Breast epithelium (tissue), 4 donors: ENCODE measurements around the gene RPS14. TPM values are rescaled to one million over a fixed set of nuclear protein-coding genes. Genes with fewer than 3 reads are reported as not detected.
"Not testable (repeated sequence)": the region's sequence is repeated elsewhere in the genome, so short reads cannot be mapped to it uniquely, and the experiment has no call there.

ENCODE experiments used
- DNase-seq, 2 donors: peaks; one replicate each; pipeline ENCODE4 v3.0.0-alpha.2; 2019; ENCODE audit warnings: low spot score in 2 of 2
- H3K27ac ChIP-seq, 2 donors: fragments of 200-600 bp; sonication (generic) in 1 of 2; one replicate each; pipeline ENCODE4 v1.5.1; 2016 to 2019; ENCODE audit warnings: mild to moderate bottlenecking in 1 of 2
- H3K27me3 ChIP-seq, 2 donors: fragments of 200-600 bp; sonication (generic) in 1 of 2; one replicate each; pipeline versions ENCODE4 v1.5.1 to v1.6.0; 2017 to 2019; ENCODE audit warnings: control low read depth in 1 of 2, mild to moderate bottlenecking in 1 of 2
- H3K36me3 ChIP-seq: fragments of 200-600 bp; one replicate; pipeline ENCODE4 v1.5.1; 2019
- H3K4me1 ChIP-seq, 2 donors: fragments of 200-600 bp; sonication (generic); one replicate each; pipeline ENCODE4 v1.5.1; 2016 to 2019; ENCODE audit warnings: control low read depth in 1 of 2
- H3K4me3 ChIP-seq, 3 donors: fragments of 200-600 bp; sonication (generic); 1 replicate in 2 of 3; 2 replicates in 1 of 3; pipeline ENCODE4 v1.5.1; 2016 to 2019; ENCODE audit warnings: mild to moderate bottlenecking in 3 of 3, moderate library complexity in 2 of 3
- H3K9me3 ChIP-seq, 2 donors: fragments of 200-600 bp; sonication (generic) in 1 of 2; one replicate each; pipeline ENCODE4 v1.5.1; 2016 to 2019; ENCODE audit warnings: control low read depth in 1 of 2
- CTCF ChIP-seq, 3 donors: fragments of 450-650 bp; IDR thresholded peaks; one replicate each; pipeline ENCODE4 v1.5.1; 2016 to 2017; ENCODE audit warnings: antibody characterized with exemption in 3 of 3, mild to moderate bottlenecking in 3 of 3, moderate library complexity in 3 of 3
- POLR2A ChIP-seq: fragments of 450-650 bp; IDR thresholded peaks from one replicate; pipeline ENCODE4 v1.6.1; 2016; ENCODE audit warnings: antibody characterized with exemption, mild to moderate bottlenecking, moderate library complexity
- POLR2AphosphoS5 ChIP-seq, 3 donors: sonication (generic); formaldehyde crosslinking; IDR thresholded peaks; one replicate each; pipeline ENCODE4 v1.6.1; 2017; ENCODE audit warnings: antibody characterized with exemption in 3 of 3
- intact Hi-C: fragments of 100-400 bp; cut with DNase I; formaldehyde crosslinking; loops from one replicate; pipeline ENCODE4 v1.15.1; 2023; ENCODE audit warnings: low total_unique reads
- total RNA-seq, 3 donors: library from RNA; depleted of rRNA; stranded (reverse); fragments of >200 nt; gene quantifications; one replicate each; pipeline ENCODE4 v1.1.0, GENCODE V29; 2016

RPS14 gene
- total RNA-seq, 3 donors from 2014 or later, result 3,271 to 4,472 (median 4,011) TPM

- Histone ChIP-seq H3K4me1 (peaks cover 0 to 7% of the 10 kb centered on the region in 2 donors), H3K36me3 (no peaks in the 10 kb centered on the region), H3K27me3 (no peaks in the 10 kb centered on the region), H3K9me3 (no peaks in the 10 kb centered on the region), H3K4me3 (no peak overlapping the region), H3K27ac (no peak overlapping the region)
- DNase-seq, result no peak
- no peak for TF ChIP-seq CTCF (IDR thresholded peaks at IDR 0.05)
- no peak for TF ChIP-seq POLR2AphosphoS5 (IDR thresholded peaks at IDR 0.05)
- no peak for TF ChIP-seq POLR2A
- intact Hi-C loops, result no loop called here
These were observed 5.1 kb upstream of the RPS14 start for GRCh38 chr5:150454492-150455229.

GRCh38 chr5:150454027-150454426 lies 4.5 kb upstream of the RPS14 start:
- intact Hi-C loops, H3K36me3 ChIP-seq, H3K9me3 ChIP-seq, H3K27ac ChIP-seq, H3K4me3 ChIP-seq, H3K4me1 ChIP-seq, H3K27me3 ChIP-seq, DNase-seq: not testable (repeated sequence)

GRCh38 chr5:150452914-150453313 lies 3.4 kb upstream of the RPS14 start:
- Histone ChIP-seq H3K4me1 (peaks cover 7 to 8% of the 10 kb centered on the region in 2 donors), H3K36me3 (no peaks in the 10 kb centered on the region), H3K9me3 (no peaks in the 10 kb centered on the region), H3K27me3 (no peaks in the 10 kb centered on the region), H3K4me3 (no peak overlapping the region), H3K27ac (no peak overlapping the region)
- intact Hi-C loops, result loop anchor here (2.0 kb wide), 1 partner anchor 60 kb away; no protein-coding TSS in a partner anchor
- no peak for DNase-seq
- TF ChIP-seq POLR2AphosphoS5 (IDR thresholded peaks at IDR 0.05) (no peak), POLR2A (no peak), CTCF (IDR thresholded peaks at IDR 0.05) (no peak)

- DNase-seq, result no peak
- H3K4me3 ChIP-seq, result no peak overlapping the region
- no peaks in the 10 kb centered on the region for H3K27me3 ChIP-seq
- no peak overlapping the region for H3K27ac ChIP-seq
- H3K9me3 ChIP-seq, result no peaks in the 10 kb centered on the region
- peaks cover 10 to 13% of the 10 kb centered on the region in 2 donors for H3K4me1 ChIP-seq
- intact Hi-C loops, result no loop called here
- no peak for TF ChIP-seq POLR2A
- no peak for TF ChIP-seq CTCF (IDR thresholded peaks at IDR 0.05)
- no peak for TF ChIP-seq POLR2AphosphoS5 (IDR thresholded peaks at IDR 0.05)
- peaks cover 8% of the 10 kb centered on the region for H3K36me3 ChIP-seq
These were observed 2.1 kb upstream of the RPS14 start for GRCh38 chr5:150451594-150451993.

- intact Hi-C loops, result loop anchor here (1.0 kb wide), 1 partner anchor 48 kb away; no protein-coding TSS in a partner anchor
- DNase-seq, result no peak
- peaks cover 19% of the 10 kb centered on the region for H3K36me3 ChIP-seq
- TF ChIP-seq CTCF (IDR thresholded peaks at IDR 0.05), result no peak
- TF ChIP-seq POLR2AphosphoS5 (IDR thresholded peaks at IDR 0.05), result no peak
- no peak for TF ChIP-seq POLR2A
- H3K4me1 ChIP-seq, result peaks cover 10 to 13% of the 10 kb centered on the region in 2 donors
- H3K27ac ChIP-seq, result peak overlapping the region; percentile 95 to 98
- no peaks in the 10 kb centered on the region for H3K9me3 ChIP-seq
- no peaks in the 10 kb centered on the region for H3K27me3 ChIP-seq
- peak overlapping the region; percentile 76 to 85 (median 82) for H3K4me3 ChIP-seq
These were observed 505 bp downstream of the RPS14 start for GRCh38 chr5:150448952-150449516.
